ENCODE data around the gene CPNE2. TPM values are rescaled to one million over a fixed set of nuclear protein-coding genes. Genes with fewer than 3 reads are reported as not detected.

CPNE2 gene
- total RNA-seq, 1 donor, result 11.6 TPM

DNA sequence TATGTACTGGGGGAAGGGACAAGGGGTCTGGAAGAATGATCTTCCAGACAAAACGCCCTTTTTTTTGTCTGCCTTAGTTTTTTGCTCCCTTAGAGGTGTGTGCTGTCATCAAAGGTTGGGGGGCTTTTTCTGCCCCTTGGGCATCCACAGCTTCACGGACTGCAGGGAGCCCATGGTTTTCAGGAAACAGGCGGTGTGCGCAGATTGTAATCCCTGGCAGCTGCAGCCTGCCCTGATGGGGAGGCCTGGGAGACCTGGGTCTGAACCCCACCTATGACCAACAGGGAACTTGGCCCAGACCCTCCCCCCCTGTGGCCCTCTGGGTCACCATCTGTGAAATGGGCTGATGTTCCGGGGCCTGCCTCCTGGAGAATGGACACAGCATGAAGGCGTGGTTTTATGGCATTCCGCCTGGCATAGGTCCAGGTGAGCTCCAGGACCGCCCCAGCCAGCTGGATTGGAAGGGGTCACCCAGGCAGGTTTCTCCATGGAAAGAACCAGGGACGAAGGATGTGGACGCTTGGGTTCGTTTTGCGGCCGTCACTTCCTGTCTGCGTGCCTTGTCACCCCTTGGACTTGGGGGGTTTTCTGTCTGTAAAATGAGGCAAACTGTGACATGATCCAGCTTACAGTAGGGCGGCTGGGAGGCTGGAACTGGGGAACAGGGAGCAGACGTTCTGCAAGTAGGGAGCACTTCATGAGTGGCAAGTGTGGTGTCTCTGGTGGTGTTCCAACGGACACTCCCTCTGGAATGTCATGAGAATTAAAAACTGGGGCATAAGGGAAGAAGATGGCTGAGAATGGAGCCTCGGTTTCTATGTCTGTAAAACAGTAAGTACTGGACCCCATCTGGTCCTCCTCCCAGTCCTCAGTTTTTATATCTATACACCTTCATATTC lies 1.5 kb downstream of the CPNE2 start:
- DNase-seq (ENCODE audit: insufficient read length, low spot score, missing footprints), result peak; percentile 85
- no peaks in the 10 kb centered on the region for H3K36me3 ChIP-seq (ENCODE audit: insufficient read depth, low read length)
- peaks cover 10% of the 10 kb centered on the region for H3K79me2 ChIP-seq (ENCODE audit: insufficient read depth, low read length)
- peak overlapping the region; percentile 77 for H3K4me3 ChIP-seq (ENCODE audit: insufficient read depth, low read length)
- TF ChIP-seq, protein P1, sequence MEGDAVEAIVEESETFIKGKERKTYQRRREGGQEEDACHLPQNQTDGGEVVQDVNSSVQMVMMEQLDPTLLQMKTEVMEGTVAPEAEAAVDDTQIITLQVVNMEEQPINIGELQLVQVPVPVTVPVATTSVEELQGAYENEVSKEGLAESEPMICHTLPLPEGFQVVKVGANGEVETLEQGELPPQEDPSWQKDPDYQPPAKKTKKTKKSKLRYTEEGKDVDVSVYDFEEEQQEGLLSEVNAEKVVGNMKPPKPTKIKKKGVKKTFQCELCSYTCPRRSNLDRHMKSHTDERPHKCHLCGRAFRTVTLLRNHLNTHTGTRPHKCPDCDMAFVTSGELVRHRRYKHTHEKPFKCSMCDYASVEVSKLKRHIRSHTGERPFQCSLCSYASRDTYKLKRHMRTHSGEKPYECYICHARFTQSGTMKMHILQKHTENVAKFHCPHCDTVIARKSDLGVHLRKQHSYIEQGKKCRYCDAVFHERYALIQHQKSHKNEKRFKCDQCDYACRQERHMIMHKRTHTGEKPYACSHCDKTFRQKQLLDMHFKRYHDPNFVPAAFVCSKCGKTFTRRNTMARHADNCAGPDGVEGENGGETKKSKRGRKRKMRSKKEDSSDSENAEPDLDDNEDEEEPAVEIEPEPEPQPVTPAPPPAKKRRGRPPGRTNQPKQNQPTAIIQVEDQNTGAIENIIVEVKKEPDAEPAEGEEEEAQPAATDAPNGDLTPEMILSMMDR (IDR thresholded peaks at IDR 0.05; ENCODE audit: extremely low read depth, low read depth, low read length), result no peak
- no peaks in the 10 kb centered on the region for H3K9me3 ChIP-seq (ENCODE audit: low read depth, low read length)
- no peaks in the 10 kb centered on the region for H3K27me3 ChIP-seq (ENCODE audit: insufficient read depth, low read length)
- no peak overlapping the region for H2AFZ ChIP-seq (ENCODE audit: low read length)
- peak overlapping the region; percentile 78 for H3K4me2 ChIP-seq (ENCODE audit: insufficient read depth, low read length)
- H3K27ac ChIP-seq (ENCODE audit: low read depth, low read length), result no peak overlapping the region
- H3K4me1 ChIP-seq (ENCODE audit: insufficient read depth, low read length), result peaks cover 15% of the 10 kb centered on the region
- H4K20me1 ChIP-seq (ENCODE audit: insufficient read depth, low read length), result peaks cover 8% of the 10 kb centered on the region

DNA sequence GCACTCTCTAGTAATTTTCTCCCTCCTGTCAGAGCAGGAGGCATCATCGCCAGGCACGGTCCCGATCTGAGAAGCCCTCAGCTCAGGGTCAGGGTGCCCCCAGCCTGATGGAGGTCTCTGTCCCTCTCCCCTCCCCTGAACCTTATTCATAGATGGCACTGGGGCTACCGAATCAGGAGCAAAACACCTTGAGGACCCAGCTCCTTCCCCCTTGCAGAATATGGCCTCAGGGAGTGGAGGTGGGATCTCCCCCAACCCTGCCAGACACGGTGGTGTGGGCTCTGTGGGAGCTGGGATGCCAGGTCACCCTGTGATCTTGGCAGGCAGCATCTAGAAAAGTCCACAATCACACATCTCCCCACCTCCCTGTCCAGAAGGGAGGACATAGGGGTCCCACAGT lies 2.5 kb downstream of the CPNE2 start:
- H3K27ac ChIP-seq (ENCODE audit: low read depth, low read length), result no peak overlapping the region
- no peak overlapping the region for H3K4me2 ChIP-seq (ENCODE audit: insufficient read depth, low read length)
- H3K4me3 ChIP-seq (ENCODE audit: insufficient read depth, low read length), result no peak overlapping the region
- H3K4me1 ChIP-seq (ENCODE audit: insufficient read depth, low read length), result peaks cover 15% of the 10 kb centered on the region
- peak; percentile 91 for DNase-seq (ENCODE audit: insufficient read length, low spot score, missing footprints)
- H3K36me3 ChIP-seq (ENCODE audit: insufficient read depth, low read length), result no peaks in the 10 kb centered on the region
- peaks cover 8% of the 10 kb centered on the region for H4K20me1 ChIP-seq (ENCODE audit: insufficient read depth, low read length)
- peaks cover 10% of the 10 kb centered on the region for H3K79me2 ChIP-seq (ENCODE audit: insufficient read depth, low read length)
- TF ChIP-seq, protein P1 (IDR thresholded peaks at IDR 0.05; ENCODE audit: extremely low read depth, low read depth, low read length), result no peak
- no peaks in the 10 kb centered on the region for H3K27me3 ChIP-seq (ENCODE audit: insufficient read depth, low read length)
- no peaks in the 10 kb centered on the region for H3K9me3 ChIP-seq (ENCODE audit: low read depth, low read length)
- no peak overlapping the region for H2AFZ ChIP-seq (ENCODE audit: low read length)

DNA sequence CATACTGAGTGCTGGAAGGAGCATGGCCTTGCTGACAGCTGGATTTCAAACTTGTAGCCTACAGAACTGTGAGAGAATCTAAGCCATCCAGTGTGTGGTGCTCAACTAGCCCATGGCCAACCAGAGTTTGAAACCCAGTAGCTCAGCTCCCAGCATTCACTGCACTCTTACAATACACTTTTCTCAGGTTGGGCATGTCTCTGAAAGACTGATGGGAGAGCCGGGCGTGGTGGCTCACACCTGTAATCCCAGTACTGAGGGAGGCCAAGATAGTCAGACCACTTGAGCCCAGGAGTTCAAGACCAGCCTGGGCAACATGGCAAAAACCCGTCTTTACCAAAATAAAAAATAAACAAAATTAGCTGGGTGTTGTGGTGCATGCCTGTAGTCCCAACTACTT lies 3.8 kb downstream of the CPNE2 start:
- Histone ChIP-seq H3K27ac (ENCODE audit: low read depth, low read length) (no peak overlapping the region), H4K20me1 (ENCODE audit: insufficient read depth, low read length) (peaks cover 8% of the 10 kb centered on the region), H2AFZ (ENCODE audit: low read length) (no peak overlapping the region), H3K4me1 (ENCODE audit: insufficient read depth, low read length) (peaks cover 23% of the 10 kb centered on the region), H3K36me3 (ENCODE audit: insufficient read depth, low read length) (no peaks in the 10 kb centered on the region), H3K79me2 (ENCODE audit: insufficient read depth, low read length) (peaks cover 10% of the 10 kb centered on the region), H3K4me3 (ENCODE audit: insufficient read depth, low read length) (no peak overlapping the region), H3K27me3 (ENCODE audit: insufficient read depth, low read length) (no peaks in the 10 kb centered on the region), H3K9me3 (ENCODE audit: low read depth, low read length) (no peaks in the 10 kb centered on the region), H3K4me2 (ENCODE audit: insufficient read depth, low read length) (no peak overlapping the region)
- TF ChIP-seq, protein P1 (IDR thresholded peaks at IDR 0.05; ENCODE audit: extremely low read depth, low read depth, low read length), result no peak
- DNase-seq (ENCODE audit: insufficient read length, low spot score, missing footprints), result peak; percentile 60

DNA sequence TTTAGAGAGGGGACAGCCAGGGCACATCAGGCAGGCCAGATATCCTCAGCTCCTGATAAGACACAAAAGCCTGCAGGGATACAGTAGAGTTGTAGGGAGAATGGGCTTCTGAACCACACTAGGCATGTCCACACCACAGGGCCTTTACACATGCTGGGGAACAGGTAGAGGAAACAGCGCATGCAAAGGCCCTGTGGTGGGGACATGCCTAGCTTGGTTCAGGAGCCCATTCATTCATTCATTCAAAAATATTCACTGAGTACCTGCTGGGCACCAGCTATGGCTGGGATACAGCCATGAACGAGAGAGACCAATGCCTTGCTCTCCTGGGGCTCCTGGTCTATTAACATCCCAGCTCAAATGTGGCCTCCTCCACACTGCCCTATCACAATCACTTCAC lies 4.4 kb downstream of the CPNE2 start:
- Histone ChIP-seq H3K4me1 (ENCODE audit: insufficient read depth, low read length) (peaks cover 18% of the 10 kb centered on the region), H3K4me2 (ENCODE audit: insufficient read depth, low read length) (no peak overlapping the region), H3K4me3 (ENCODE audit: insufficient read depth, low read length) (no peak overlapping the region), H3K27me3 (ENCODE audit: insufficient read depth, low read length) (no peaks in the 10 kb centered on the region), H3K36me3 (ENCODE audit: insufficient read depth, low read length) (no peaks in the 10 kb centered on the region), H3K9me3 (ENCODE audit: low read depth, low read length) (no peaks in the 10 kb centered on the region), H4K20me1 (ENCODE audit: insufficient read depth, low read length) (peaks cover 8% of the 10 kb centered on the region), H2AFZ (ENCODE audit: low read length) (no peak overlapping the region), H3K79me2 (ENCODE audit: insufficient read depth, low read length) (peaks cover 10% of the 10 kb centered on the region), H3K27ac (ENCODE audit: low read depth, low read length) (no peak overlapping the region)
- peak; percentile 11 for DNase-seq (ENCODE audit: insufficient read length, low spot score, missing footprints)
- TF ChIP-seq, protein P1 (IDR thresholded peaks at IDR 0.05; ENCODE audit: extremely low read depth, low read depth, low read length), result no peak
